ENCODE results near the gene ZNF423.

ZNF423 gene

DNA sequence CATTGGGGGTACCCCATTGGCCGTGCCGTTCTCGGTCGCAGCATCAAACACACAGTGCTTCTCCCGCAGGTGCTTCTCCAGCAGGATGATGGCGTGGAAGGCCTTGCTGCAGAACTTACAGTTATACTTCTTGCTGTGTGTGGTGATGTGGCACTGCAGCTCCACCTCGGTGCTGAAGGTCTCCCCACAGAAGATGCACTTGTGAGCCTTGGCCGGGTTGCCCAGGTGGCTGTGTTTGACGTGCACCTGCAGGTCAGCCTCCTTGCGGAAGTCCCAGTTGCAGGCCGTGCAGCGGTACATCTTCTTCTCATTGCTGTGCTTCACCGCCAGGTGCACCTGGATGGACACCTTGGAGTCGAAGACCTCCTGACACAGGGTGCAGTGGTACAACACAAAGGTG is 219.3 kb downstream of the ZNF423 start:
- TF ChIP-seq, protein P1, sequence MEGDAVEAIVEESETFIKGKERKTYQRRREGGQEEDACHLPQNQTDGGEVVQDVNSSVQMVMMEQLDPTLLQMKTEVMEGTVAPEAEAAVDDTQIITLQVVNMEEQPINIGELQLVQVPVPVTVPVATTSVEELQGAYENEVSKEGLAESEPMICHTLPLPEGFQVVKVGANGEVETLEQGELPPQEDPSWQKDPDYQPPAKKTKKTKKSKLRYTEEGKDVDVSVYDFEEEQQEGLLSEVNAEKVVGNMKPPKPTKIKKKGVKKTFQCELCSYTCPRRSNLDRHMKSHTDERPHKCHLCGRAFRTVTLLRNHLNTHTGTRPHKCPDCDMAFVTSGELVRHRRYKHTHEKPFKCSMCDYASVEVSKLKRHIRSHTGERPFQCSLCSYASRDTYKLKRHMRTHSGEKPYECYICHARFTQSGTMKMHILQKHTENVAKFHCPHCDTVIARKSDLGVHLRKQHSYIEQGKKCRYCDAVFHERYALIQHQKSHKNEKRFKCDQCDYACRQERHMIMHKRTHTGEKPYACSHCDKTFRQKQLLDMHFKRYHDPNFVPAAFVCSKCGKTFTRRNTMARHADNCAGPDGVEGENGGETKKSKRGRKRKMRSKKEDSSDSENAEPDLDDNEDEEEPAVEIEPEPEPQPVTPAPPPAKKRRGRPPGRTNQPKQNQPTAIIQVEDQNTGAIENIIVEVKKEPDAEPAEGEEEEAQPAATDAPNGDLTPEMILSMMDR (IDR thresholded peaks at IDR 0.05; ENCODE audit: low read length), result no peak
- no peaks in the 10 kb centered on the region for H4K20me1 ChIP-seq (ENCODE audit: insufficient read depth, low read length)
- no peaks in the 10 kb centered on the region for H3F3A ChIP-seq (ENCODE audit: insufficient read depth, low read length)
- no peaks in the 10 kb centered on the region for H3K9me2 ChIP-seq (ENCODE audit: low read depth, low read length)
- H3K36me3 ChIP-seq (ENCODE audit: insufficient read depth, low read length), result no peaks in the 10 kb centered on the region
- H3K4me3 ChIP-seq (ENCODE audit: low read depth, low read length, poor library complexity, severe bottlenecking), result no peak overlapping the region
- H3K27me3 ChIP-seq (ENCODE audit: insufficient read depth, low read length), result no peaks in the 10 kb centered on the region
- no peaks in the 10 kb centered on the region for H3K79me2 ChIP-seq (ENCODE audit: insufficient read depth, low read length)
- no peak overlapping the region for H3K27ac ChIP-seq (ENCODE audit: low read depth, low read length, poor library complexity, severe bottlenecking)
- no peak overlapping the region for H2AFZ ChIP-seq (ENCODE audit: low read length)
- no peak overlapping the region for H3K4me2 ChIP-seq (ENCODE audit: low read length)
- no peaks in the 10 kb centered on the region for H3K9me3 ChIP-seq (ENCODE audit: low read length)
- H3K4me1 ChIP-seq (ENCODE audit: insufficient read depth, low read length, severe bottlenecking), result no peaks in the 10 kb centered on the region
- no peak overlapping the region for H3K9ac ChIP-seq (ENCODE audit: low read length)

DNA sequence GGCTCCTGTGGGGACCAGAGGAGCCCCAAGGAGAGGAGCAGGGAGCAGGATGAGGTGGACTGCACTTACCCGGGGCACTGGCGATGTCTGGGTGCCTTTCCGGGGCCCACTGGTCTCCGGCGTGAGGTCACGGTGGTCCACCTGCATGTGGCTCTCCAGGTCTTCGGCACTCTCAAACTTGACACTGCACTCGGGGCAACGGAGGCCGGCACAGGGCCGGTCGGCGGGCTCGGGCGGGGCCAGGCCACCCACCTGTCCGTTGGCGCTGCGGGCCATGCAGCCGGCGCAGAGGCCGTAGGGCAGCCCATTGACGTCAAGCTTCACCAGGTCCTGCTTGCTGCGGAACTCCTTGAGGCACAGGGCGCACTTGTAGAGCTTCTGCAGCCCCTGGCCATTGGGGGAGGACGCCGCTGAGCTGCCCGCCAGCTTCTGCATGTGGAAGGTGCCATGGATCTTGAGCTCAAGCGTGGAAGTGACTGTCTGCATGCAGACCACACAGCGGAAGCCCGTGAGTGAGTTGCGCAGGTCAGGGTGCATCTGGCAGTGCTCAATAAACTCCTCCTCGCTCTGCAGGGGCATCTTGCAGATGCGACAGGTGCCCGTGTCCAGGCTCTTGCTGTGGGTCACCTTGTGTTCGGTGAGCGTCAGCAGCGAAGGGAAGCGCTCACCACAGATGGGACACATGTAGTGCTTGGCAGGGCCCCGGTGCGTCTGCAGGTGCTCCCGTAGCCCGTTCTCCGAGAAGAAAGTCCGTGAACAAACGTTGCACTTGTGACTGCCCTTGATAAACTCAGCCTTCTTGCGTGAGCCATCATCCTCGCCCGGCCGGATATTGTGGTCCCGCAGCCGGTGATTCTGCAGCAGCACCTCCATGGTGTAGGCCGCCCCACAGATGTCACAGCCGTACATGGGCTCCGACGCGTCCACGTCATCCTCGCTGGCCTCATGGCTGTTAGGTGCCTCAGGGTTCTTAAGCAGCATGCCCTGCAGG is 220.0 kb downstream of the ZNF423 start:
- TF ChIP-seq, protein P1 (IDR thresholded peaks at IDR 0.05; ENCODE audit: low read length), result no peak
- no peak for TF ChIP-seq EZH2 (IDR thresholded peaks at IDR 0.05; ENCODE audit: borderline replicate concordance, low read length)
- Histone ChIP-seq H3K4me1 (ENCODE audit: insufficient read depth, low read length, severe bottlenecking) (no peaks in the 10 kb centered on the region), H3F3A (ENCODE audit: insufficient read depth, low read length) (no peaks in the 10 kb centered on the region), H3K9me2 (ENCODE audit: low read depth, low read length) (no peaks in the 10 kb centered on the region), H3K27me3 (ENCODE audit: insufficient read depth, low read length) (no peaks in the 10 kb centered on the region), H3K36me3 (ENCODE audit: insufficient read depth, low read length) (no peaks in the 10 kb centered on the region), H3K9ac (ENCODE audit: low read length) (no peak overlapping the region), H3K4me2 (ENCODE audit: low read length) (no peak overlapping the region), H2AFZ (ENCODE audit: low read length) (no peak overlapping the region), H3K9me3 (ENCODE audit: low read length) (no peaks in the 10 kb centered on the region), H3K27ac (ENCODE audit: low read depth, low read length, poor library complexity, severe bottlenecking) (no peak overlapping the region), H4K20me1 (ENCODE audit: insufficient read depth, low read length) (no peaks in the 10 kb centered on the region), H3K4me3 (ENCODE audit: low read depth, low read length, poor library complexity, severe bottlenecking) (no peak overlapping the region), H3K79me2 (ENCODE audit: insufficient read depth, low read length) (no peaks in the 10 kb centered on the region)

DNA sequence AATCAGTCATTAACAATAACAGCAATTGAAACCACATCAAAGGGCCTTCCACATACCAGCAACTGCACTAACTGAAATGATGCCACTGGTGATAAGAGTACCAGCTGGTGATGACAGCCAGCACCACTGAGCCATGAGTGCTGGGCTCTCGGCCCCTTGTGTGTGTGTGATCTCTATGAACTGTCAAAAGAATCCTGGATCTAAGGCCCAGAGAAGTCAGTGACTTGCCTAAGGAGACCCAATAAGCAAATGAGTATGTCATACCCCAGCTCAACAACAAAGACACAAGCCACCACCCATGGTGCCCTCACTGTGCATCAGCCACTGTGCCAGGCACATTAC is 220.9 kb downstream of the ZNF423 start:
- H4K20me1 ChIP-seq (ENCODE audit: insufficient read depth, low read length), result no peaks in the 10 kb centered on the region

More for the DNA sequence above, 220.9 kb downstream of the ZNF423 start:
- H2AFZ ChIP-seq (ENCODE audit: low read length), result no peak overlapping the region
- no peak overlapping the region for H3K27ac ChIP-seq (ENCODE audit: low read depth, low read length, poor library complexity, severe bottlenecking)
- no peak overlapping the region for H3K4me2 ChIP-seq (ENCODE audit: low read length)
- H3K9ac ChIP-seq (ENCODE audit: low read length), result no peak overlapping the region
- H3K9me3 ChIP-seq (ENCODE audit: low read length), result no peaks in the 10 kb centered on the region
- TF ChIP-seq EZH2 (IDR thresholded peaks at IDR 0.05; ENCODE audit: borderline replicate concordance, low read length), result no peak
- TF ChIP-seq, protein P1 (IDR thresholded peaks at IDR 0.05; ENCODE audit: low read length), result no peak
- no peak overlapping the region for H3K4me3 ChIP-seq (ENCODE audit: low read depth, low read length, poor library complexity, severe bottlenecking)
- H3K79me2 ChIP-seq (ENCODE audit: insufficient read depth, low read length), result no peaks in the 10 kb centered on the region
- H3K36me3 ChIP-seq (ENCODE audit: insufficient read depth, low read length), result no peaks in the 10 kb centered on the region
- no peaks in the 10 kb centered on the region for H3K9me2 ChIP-seq (ENCODE audit: low read depth, low read length)
- H3F3A ChIP-seq (ENCODE audit: insufficient read depth, low read length), result no peaks in the 10 kb centered on the region
- no peaks in the 10 kb centered on the region for H3K27me3 ChIP-seq (ENCODE audit: insufficient read depth, low read length)
- H3K4me1 ChIP-seq (ENCODE audit: insufficient read depth, low read length, severe bottlenecking), result no peaks in the 10 kb centered on the region
